ENCODE results near the gene SCN1B.
"Not testable (repeated sequence)": the region's sequence is repeated elsewhere in the genome, so short reads cannot be mapped to it uniquely, and the experiment has no call there.

SCN1B gene

DNA sequence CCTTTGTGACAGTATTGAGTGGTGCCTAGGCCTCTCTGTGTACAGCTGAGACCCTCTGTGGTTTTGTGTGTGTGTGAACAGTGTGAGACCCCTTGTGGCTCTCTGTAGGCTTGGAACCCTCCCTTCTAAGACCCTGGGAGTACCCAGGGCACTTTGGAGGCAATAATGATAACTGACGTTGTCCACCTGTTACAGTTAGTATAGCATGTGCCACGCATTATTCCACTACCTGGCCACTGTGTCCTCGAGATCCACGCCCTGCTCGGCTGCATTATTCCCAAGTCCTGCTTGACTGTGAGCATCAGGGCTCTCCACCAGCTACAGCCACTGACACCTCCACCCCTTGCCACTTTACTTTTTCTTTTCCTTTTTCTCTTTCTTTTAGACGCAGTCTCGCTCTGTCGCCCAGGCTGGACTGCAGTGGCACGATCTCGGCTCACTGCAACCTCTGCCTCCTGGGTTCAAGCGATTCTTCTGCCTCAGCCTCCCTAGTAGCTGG, 28.2 kb upstream of the SCN1B start:
- no peak for DNase-seq

- DNase-seq = no peak
Measured at GRCh38 chr19:35004517-35005255, 25.6 kb upstream of the SCN1B start.

DNA sequence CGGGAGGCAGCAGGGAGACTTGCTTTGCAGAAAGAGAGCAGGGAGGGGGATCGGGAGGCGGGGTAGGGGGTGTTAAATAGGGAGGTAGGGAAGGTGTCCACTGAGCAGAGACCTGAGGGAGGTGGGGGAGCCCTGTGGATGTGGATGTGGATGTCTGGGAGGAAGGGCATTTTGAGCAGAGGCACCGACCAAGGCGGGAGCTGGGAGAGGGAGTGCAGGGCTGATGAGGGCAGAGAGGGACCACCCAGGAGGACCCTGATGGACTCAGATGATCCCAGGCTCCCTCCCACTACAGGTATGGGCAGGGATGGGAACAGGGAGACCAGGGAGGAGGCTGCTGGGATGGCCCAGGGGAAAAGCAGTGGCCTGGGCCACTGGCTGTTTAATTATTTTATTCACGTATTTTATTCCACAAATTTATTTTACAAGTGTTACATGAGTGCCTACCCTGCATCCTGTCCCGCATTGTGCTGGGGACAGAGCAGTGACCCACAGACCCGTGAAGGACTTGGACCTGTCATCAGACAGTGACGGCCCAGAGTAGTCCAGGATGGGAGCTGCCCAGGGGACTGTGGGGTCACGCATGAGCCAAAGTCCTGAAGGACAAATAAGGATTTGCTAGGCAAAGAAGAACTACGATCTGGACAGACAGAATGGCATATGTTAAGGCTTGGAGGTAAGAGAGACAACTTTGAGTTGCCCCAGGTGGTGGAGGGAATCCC, 24.9 kb upstream of the SCN1B start:
- no peak for DNase-seq

DNA sequence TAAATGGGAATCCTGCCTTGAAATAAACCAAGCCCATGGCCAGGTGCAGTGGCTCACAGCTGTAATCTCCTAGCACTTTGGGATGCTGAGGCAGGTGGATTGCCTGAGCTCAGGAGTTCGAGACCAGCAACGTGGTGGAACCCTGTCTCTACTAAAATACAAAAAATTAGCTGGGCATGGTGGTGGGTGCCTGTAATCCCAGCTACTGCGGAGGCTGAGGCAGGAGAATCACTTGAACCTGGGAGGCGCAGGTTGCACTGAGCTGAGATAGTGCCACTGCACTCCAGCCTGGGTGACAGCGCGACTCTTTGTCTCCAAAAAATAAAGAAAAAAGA, 24.3 kb upstream of the SCN1B start:
- not testable (repeated sequence) for DNase-seq

- peak; percentile 32 to 58 for DNase-seq
Measured at GRCh38 chr19:35006342-35006998, 23.8 kb upstream of the SCN1B start.

DNA sequence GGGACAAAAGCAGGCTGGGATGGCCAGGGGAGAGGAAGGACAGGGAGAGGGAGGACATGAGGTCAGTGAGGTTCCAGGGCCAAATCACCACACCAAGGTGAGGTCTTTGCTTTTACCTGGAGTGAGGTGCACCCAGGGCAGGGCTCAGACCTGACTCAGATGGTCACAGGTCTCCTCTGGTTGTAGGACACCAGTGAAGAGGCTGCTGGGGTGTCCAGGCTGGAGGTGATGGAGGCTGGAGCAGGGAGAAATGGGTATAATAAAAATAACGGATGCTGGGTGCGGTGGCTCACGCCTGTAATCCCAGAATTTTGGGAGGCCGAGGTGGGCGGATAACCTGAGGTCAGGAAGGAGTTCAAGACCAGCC, 23.3 kb upstream of the SCN1B start:
- no peak for DNase-seq

DNA sequence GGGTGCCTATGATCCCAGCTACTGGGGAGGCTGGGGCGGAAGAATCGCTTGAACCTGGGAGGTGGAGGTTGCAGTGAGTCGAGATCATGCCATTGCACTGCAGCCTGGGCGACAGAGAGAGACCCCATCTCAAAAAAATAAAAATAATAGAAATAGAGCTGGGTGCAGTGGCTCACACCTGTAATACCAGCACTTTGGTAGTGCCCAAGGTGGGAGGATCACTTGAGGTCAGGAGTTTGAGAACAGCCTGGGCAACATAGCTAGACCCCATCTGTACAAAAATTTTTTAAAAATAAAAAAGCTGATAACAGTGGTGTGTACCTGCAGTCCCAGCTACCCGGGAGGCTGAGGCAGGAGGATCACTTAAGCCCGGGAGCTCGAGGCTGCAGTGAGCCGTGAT, 22.8 kb upstream of the SCN1B start:
- not testable (repeated sequence) for DNase-seq

DNA sequence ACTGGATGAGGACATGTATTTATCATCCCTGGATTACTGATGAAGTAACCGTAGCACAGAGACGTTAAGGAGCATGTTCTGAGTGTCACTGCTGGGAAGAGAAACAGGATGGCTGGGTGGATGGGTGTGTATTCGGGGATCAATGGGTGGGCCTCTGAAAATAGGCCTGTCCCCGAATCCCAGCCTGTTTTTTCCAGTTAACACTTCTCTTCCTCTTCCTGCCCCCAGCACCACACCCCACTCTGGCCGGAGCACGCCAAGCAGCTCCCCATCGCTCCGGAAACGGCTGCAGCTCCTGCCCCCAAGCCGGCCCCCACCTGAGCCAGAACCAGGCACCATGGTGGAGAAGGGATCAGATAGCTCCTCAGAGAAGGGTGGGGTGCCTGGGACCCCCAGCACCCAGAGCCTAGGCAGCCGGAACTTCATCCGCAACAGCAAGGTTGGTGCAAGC, 21.4 kb upstream of the SCN1B start:
- DNase-seq = no peak

DNA sequence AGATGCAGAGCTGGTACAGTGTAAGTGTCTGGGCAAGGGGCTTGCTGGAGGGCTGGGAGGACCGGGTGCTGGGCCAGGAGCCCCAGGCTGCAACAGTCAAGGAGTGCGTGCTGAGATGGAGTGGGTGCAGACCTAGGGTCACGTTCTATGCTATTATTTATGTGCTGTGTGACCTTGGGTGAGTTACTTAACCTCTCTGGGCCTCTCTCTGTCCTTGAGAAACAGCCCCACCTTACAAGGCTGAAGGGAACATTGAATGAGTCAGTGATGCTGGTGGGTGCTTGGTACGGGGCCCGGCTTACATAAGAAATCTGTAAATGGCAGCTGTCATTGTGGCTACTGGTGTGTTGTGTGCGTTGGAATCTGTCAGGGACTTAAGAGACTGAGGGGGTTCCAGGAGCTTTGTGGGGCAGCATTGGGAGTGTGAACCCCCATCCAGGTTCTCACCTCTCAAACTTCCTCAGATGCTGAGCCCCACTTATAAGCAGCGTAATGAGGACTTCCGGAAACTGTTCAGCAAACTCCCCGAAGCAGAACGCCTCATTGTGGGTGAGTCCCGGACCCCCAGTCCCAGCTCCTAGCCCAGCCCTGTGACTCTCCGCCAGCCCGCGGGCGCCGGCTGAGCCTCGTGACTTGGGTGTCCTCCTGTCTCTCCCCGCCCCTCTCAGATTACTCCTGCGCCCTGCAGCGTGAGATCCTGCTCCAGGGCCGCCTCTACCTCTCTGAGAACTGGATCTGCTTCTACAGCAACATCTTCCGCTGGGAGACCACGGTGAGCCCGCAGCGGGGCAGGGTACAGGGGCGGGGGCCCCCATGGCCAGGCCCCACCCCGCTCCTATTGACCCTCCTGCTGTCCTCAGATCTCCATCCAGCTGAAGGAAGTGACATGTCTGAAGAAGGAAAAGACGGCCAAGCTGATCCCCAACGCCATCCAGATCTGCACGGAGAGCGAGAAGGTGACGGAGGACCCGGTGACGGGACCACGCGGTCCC, 20.6 kb upstream of the SCN1B start:
- DNase-seq = no peak

DNA sequence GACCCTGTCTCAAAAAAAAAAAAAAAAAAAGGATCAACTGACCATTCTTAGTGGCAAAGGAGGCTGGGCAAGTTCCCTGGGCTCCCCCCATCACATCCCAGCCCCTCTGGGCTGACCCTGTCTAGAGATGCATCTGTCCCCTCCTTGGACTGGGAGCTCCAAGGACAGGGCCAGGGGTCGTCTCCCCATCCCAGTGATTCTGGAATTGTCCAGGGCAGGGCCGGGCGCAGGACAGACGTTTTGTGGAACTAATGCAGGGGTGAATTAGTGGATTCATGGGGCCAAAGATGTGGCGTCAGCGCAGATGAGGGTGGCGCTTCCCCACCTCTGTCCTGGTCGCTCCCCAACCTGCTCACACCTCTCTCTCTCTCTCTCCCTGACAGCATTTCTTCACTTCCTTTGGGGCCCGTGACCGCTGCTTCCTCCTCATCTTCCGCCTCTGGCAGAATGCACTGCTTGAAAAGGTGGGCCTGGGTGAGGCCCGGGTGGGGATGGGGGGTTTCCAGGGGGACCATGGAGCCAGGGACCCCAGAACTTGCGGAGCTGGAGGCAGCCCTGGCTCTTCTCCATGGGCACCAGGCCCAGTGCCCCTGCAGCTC, 19.1 kb upstream of the SCN1B start:
- DNase-seq = no peak

- DNase-seq = no peak
Measured at GRCh38 chr19:35011737-35012682, 18.3 kb upstream of the SCN1B start.

DNA sequence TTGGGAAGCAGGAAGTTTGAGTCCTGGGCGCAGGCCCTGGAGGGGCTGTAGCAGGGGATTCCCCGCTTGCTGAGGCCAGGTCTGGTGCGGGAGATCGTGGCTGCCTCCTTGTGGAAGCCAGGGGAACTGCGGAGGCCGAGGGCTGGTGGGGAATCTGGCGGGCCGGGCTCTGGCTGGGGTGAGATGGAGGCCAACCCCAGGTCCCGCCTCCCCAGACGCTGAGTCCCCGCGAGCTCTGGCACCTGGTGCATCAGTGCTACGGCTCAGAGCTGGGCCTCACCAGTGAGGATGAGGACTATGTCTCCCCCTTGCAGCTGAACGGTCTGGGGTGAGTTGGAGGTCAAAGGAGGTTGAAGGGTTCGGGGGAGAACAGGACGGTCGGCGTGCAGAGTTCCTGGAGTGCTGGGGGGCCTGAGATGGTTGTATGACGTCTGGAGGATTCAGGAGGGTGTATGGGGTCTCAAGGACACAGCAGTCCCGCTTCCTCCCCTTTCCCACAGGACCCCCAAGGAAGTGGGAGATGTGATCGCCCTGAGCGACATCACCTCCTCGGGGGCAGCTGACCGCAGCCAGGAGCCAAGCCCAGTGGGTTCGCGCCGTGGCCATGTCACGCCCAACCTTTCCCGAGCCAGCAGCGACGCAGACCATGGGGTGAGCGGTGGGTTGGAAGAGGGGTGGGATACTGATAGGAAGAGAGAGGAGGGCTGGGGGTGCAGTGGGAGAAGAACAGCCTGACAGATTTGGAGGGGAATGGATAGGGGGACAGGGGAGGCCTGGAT, 17.0 kb upstream of the SCN1B start:
- no peak for DNase-seq

- DNase-seq = no peak
Measured at GRCh38 chr19:35013820-35014754, 16.2 kb upstream of the SCN1B start.

- not testable (repeated sequence) for DNase-seq
Measured at GRCh38 chr19:35014774-35015173, 15.5 kb upstream of the SCN1B start.

- no peak for DNase-seq
Measured at GRCh38 chr19:35015270-35015953, 14.9 kb upstream of the SCN1B start.

DNA sequence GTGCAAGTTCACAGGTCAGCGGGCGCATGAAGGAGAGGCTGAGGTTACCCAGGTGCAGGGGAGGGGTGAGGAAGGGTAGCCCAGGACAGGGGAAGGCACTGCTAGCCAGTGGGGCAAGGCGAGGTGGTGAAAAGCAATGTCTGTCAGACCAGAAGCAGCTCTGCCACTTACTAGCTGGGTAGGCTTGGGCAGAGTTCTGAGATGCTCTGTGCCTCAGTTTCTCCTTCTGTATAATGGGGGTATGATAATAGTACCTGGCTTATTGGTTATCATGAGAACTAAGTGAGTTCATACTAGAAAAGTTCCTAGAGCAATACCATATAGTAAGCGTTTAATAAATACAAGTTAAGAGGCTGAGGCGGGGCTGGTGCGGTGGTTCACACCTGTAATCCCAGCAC, 14.3 kb upstream of the SCN1B start:
- DNase-seq = no peak

- DNase-seq = no peak
Measured at GRCh38 chr19:35017507-35017906, 12.8 kb upstream of the SCN1B start.

GRCh38 chr19:35018379-35018778, 11.9 kb upstream of the SCN1B start:
- no peak for DNase-seq

Measured in SW 1271 (cell line).